ENCODE measurements around the gene PGAM5. TPM values are rescaled to one million over a fixed set of nuclear protein-coding genes. Genes with fewer than 3 reads are reported as not detected.
A peak's percentile ranks its signal among the peaks of the same experiment; 100 is the strongest.

The PGAM5 gene
- total RNA-seq (2014; rRNA removed) (135 and 158 TPM in 2 replicates), Bru-seq, nascent RNA (percentile 66 among the genes with signal in this experiment), BruChase-seq, experiment 1, labeled RNA remaining after a 6-hour chase (percentile 96 among the genes with signal in this experiment), BruChase-seq, experiment 2, labeled RNA remaining after a 2-hour chase (percentile 83 among the genes with signal in this experiment)
- long read RNA-seq, transcript PGAM5-203 (6 exons, 2,834 nt) = major isoform, 14 of 55 reads
- long read RNA-seq, partial matches to known transcripts = 9 of 55 reads
- long read RNA-seq, other reads (novel, unspliced or antisense) = 30 of 55 reads

GRCh38 chr12:132710405-132711079 is at the start of gene PGAM5:
Gene PGAM5 (plus strand): TSS chr12:132710842. CDS start chr12:132710877, 35 bp downstream.
- Histone ChIP-seq H4K20me1 (ENCODE audit: low read length) (peaks cover 23% of the 10 kb centered on the region), H3K36me3 (ENCODE audit: low read depth, low read length) (peaks cover 11% of the 10 kb centered on the region), H3K27me3 (ENCODE audit: low read length) (no peaks in the 10 kb centered on the region), H2AFZ (ENCODE audit: low read length) (peak within 1 kb of the TSS; percentile 96), H3K27ac (ENCODE audit: low read length) (peak within 1 kb of the TSS; percentile 56), H3K4me3 (ENCODE audit: low read length) (peak within 1 kb of the TSS; percentile 94), H3K4me1 (ENCODE audit: insufficient read depth, low read length) (0 out of 2 replicates have a peak, but pooled peaks cover 12% of the 10 kb centered on the region), H3F3A (ENCODE audit: low read length, unreplicated experiment) (no peaks in the 10 kb centered on the region), H3K79me2 (ENCODE audit: low read length) (peaks cover 55% of the 10 kb centered on the region), H3K9me3 (ENCODE audit: low read length) (no peaks in the 10 kb centered on the region), H3K4me2 (ENCODE audit: low read length) (peak within 1 kb of the TSS; percentile 93), H3K9me2 (replicated peaks; ENCODE audit: low read length) (no peaks in the 10 kb centered on the region), H3K9ac (ENCODE audit: low read length) (peak within 1 kb of the TSS; percentile 97)
- TF ChIP-seq EZH2 (IDR thresholded peaks at IDR 0.05; ENCODE audit: low read length, unreplicated experiment) (no peak), EZH2phosphoT487 (IDR thresholded peaks at IDR 0.05; ENCODE audit: borderline replicate concordance, low read length) (peak; percentile 63)
- TF ChIP-seq, protein P1, sequence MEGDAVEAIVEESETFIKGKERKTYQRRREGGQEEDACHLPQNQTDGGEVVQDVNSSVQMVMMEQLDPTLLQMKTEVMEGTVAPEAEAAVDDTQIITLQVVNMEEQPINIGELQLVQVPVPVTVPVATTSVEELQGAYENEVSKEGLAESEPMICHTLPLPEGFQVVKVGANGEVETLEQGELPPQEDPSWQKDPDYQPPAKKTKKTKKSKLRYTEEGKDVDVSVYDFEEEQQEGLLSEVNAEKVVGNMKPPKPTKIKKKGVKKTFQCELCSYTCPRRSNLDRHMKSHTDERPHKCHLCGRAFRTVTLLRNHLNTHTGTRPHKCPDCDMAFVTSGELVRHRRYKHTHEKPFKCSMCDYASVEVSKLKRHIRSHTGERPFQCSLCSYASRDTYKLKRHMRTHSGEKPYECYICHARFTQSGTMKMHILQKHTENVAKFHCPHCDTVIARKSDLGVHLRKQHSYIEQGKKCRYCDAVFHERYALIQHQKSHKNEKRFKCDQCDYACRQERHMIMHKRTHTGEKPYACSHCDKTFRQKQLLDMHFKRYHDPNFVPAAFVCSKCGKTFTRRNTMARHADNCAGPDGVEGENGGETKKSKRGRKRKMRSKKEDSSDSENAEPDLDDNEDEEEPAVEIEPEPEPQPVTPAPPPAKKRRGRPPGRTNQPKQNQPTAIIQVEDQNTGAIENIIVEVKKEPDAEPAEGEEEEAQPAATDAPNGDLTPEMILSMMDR (conservative IDR thresholded peaks at IDR 0.05; ENCODE audit: low read depth, low read length) = no peak
- CTCF ChIA-PET = no interaction called here
- POLR2A ChIA-PET (ENCODE audit: unreplicated experiment) = no interaction called here
- intact Hi-C loops (cut with micrococcal nuclease) = loop anchor here (5.0 kb wide), 1 partner anchor 52 kb away; the partner anchor contains the start of gene ANKLE2
- ATAC-seq (peak; percentile 86), DNase-seq (peak; percentile 95)
- BruUV-seq (replicated peaks) = no TSS peak

DNA sequence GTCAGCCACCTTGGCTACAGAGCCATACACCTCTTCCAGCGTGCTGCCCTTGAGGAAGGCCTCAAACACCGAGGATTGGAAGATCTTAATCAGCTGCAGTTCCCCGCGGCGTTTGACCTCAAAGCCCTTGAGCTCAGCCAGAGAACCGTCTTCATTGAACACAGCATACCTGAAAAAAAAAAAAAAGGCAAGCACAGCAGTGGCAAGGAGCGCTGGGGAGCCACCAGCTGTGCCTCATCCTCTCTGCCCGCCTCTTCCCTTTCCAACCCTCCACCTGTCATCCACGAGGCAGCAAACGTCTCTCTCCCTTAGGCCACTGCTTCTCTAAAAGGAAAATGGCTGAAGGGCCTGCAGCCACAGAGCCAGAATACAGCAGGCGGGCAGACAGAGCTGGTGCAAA is 49.6 kb upstream of the PGAM5 start:
- ATAC-seq (no peak), DNase-seq (no peak)
- intact Hi-C loops (cut with micrococcal nuclease) = no loop called here
- Histone ChIP-seq H3F3A (ENCODE audit: low read length, unreplicated experiment) (no peaks in the 10 kb centered on the region), H3K4me1 (ENCODE audit: insufficient read depth, low read length) (no peaks in the 10 kb centered on the region), H3K9me2 (replicated peaks; ENCODE audit: low read length) (no peaks in the 10 kb centered on the region), H4K20me1 (ENCODE audit: low read length) (no peaks in the 10 kb centered on the region), H3K27ac (ENCODE audit: low read length) (no peak overlapping the region), H2AFZ (ENCODE audit: low read length) (no peak overlapping the region), H3K27me3 (ENCODE audit: low read length) (no peaks in the 10 kb centered on the region), H3K9me3 (ENCODE audit: low read length) (no peaks in the 10 kb centered on the region), H3K4me3 (ENCODE audit: low read length) (no peak overlapping the region), H3K36me3 (ENCODE audit: low read depth, low read length) (peaks cover 68% of the 10 kb centered on the region), H3K9ac (ENCODE audit: low read length) (no peak overlapping the region), H3K79me2 (ENCODE audit: low read length) (no peaks in the 10 kb centered on the region), H3K4me2 (ENCODE audit: low read length) (no peak overlapping the region)
- ChIA-PET CTCF (no interaction called here), POLR2A (ENCODE audit: unreplicated experiment) (no interaction called here)
- TF ChIP-seq, protein P1 (conservative IDR thresholded peaks at IDR 0.05; ENCODE audit: low read depth, low read length) = no peak
- no peak for TF ChIP-seq EZH2phosphoT487 (IDR thresholded peaks at IDR 0.05; ENCODE audit: borderline replicate concordance, low read length)
- no peak for TF ChIP-seq EZH2 (IDR thresholded peaks at IDR 0.05; ENCODE audit: low read length, unreplicated experiment)
- BruUV-seq (replicated peaks) = no TSS peak

DNA sequence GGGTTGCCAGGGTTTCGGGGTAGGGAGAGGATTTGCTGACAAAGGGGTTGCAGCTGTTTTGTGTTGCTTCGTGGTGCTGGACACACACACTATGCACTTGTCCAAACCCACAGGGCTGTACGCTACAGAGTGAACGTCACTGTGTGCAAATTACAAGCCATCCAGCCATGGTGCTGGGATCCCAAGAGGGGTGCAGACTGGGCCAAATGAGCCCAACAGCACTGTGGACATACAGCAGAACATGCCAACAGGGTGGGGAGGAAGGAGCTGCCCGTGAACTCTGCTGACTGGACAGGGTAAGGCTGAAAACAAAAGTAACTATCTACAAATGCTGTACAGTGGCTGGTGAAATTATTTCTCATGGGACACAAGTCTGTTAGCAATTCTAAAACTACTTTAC is 48.7 kb upstream of the PGAM5 start:
- Histone ChIP-seq H3K9me2 (replicated peaks; ENCODE audit: low read length) (no peaks in the 10 kb centered on the region), H3K36me3 (ENCODE audit: low read depth, low read length) (peaks cover 72% of the 10 kb centered on the region), H3K27me3 (ENCODE audit: low read length) (no peaks in the 10 kb centered on the region), H3K79me2 (ENCODE audit: low read length) (no peaks in the 10 kb centered on the region), H3K4me1 (ENCODE audit: insufficient read depth, low read length) (no peaks in the 10 kb centered on the region), H3K4me2 (ENCODE audit: low read length) (no peak overlapping the region), H2AFZ (ENCODE audit: low read length) (no peak overlapping the region), H3K9me3 (ENCODE audit: low read length) (no peaks in the 10 kb centered on the region), H3K9ac (ENCODE audit: low read length) (no peak overlapping the region), H3K4me3 (ENCODE audit: low read length) (no peak overlapping the region), H3F3A (ENCODE audit: low read length, unreplicated experiment) (no peaks in the 10 kb centered on the region), H4K20me1 (ENCODE audit: low read length) (no peaks in the 10 kb centered on the region), H3K27ac (ENCODE audit: low read length) (no peak overlapping the region)
- no peak for ATAC-seq
- no TSS peak for BruUV-seq (replicated peaks)
- intact Hi-C loops (cut with micrococcal nuclease) = no loop called here
- POLR2A ChIA-PET (ENCODE audit: unreplicated experiment) = no interaction called here
- DNase-seq = no peak
- TF ChIP-seq EZH2phosphoT487 (IDR thresholded peaks at IDR 0.05; ENCODE audit: borderline replicate concordance, low read length) (no peak), EZH2 (IDR thresholded peaks at IDR 0.05; ENCODE audit: low read length, unreplicated experiment) (no peak)
- TF ChIP-seq, protein P1 (conservative IDR thresholded peaks at IDR 0.05; ENCODE audit: low read depth, low read length) = no peak
- CTCF ChIA-PET = no interaction called here
